SIG-M5 treated with dmso at 0.1 percent for 504 hours (cell line): ENCODE measurements around the gene SMU1.
"Not testable (repeated sequence)": the region's sequence is repeated elsewhere in the genome, so short reads cannot be mapped to it uniquely, and the experiment has no call there.

Experiments used
- DNase-seq: peaks from one replicate; lab custom pipeline; 2025; ENCODE audit not compliant: unreplicated experiment; lab: John Stamatoyannopoulos, UW

Gene SMU1

DNA sequence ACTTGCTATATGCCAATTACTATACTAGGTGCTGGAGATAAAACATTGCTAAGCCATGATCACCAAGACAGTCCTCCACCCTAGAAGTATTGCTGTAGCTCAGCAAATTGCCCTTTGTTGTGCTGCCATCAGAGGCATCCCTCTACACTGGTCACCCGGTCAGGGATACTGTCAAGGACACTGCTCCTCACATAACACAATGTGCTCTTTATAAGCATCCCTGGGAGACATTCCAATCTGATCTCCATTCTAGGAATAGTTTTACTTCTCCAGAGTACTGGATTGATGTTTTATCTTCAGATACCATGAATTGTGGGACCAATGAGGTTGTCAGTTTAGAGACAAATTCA lies 61.8 kb downstream of the SMU1 start:
- DNase-seq: no peak

GRCh38 chr9:33013962-33014664 lies 62.4 kb downstream of the SMU1 start:
- no peak for DNase-seq

DNA sequence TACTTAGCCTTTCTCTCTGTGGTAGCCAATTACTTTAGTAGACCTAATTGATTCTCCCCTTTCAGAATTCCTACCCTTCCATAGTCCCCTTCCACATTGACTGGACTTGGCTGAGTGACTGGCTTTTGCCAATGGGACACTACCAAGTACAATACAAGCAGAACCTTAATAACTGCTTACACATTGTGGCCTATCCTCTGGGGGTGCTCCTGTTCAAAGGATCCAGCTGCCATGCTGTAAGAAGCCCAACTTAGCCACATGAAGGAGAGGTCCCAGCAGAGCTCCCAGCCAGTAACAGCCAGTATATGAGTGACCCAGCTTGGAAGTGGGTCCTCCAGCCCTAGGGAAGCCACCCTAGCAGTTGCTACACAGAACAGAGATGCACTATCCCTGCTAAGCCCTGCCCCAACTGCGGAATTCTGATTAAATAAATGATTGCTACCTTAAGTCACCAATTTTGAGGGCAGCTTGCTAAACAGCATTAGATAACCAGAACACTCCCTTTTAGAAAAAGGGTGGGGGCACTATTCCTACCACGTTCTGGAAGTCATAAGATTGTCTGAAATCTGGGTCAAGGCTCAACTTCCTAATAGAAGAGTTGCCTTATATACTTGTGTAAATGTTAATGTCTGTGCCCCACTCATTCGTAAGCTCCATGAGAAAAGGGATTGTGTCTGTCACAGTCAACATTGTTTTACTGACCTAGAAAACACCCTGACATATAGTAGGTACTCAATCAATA lies 64.0 kb downstream of the SMU1 start:
- no peak for DNase-seq

DNA sequence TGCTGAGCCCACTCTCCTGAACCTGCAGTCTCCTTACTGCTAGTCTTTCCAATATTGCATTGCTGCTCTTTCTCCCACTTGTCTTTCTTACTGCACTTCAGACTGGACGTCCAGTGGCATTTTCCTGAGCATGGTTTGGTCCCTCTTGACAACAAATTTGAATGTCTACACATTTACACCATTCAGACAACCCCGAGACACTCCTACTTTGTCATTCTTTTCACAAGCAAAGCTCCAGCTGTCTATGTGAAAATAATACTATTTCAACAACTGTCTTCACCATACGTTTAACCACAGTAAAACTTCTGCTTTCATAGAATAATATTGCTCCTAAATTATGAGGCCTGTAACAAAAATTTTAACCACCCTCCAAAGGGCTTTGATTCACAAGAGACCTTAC lies 64.6 kb downstream of the SMU1 start:
- DNase-seq: peak; percentile 19

DNA sequence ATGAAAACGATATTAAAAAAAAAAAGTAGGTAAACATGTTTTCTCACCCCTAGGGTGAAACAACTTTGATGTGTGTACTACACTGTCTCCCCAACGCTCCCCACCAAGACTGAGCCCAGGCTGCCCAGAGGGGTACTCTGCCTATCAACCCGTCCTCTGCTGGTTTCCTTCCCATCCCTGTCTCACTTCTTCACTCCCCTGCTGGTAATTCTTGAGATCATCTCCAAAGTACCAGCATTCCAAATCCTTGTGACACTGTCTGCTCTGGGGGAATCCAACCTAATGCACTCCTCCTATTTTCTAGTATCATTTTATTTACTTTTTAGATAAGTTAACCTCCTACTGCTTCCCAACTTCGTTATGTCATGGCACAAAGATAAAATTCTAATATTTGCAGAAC lies 68.7 kb downstream of the SMU1 start:
- DNase-seq: no peak

- DNase-seq: not testable (repeated sequence)
Observed at GRCh38 chr9:33005335-33005734, 71.1 kb downstream of the SMU1 start.

DNA sequence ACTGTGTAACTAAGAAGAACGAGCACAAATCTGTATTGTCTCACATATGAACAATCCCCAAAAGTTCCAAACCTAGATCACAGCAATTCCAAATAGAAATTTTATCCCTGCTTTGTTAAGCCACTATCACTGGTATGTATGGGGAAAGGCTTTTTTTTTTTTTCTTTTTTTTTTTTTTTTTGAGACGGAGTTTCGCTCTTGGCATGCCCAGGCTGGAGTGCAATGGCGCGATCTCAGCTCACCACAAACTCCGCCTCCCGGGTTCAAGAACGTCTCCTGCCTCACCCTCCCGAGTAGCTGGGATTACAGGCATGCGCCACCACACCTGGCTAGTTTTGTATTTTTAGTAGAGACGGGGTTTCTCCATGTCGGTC lies 75.8 kb downstream of the SMU1 start:
- DNase-seq: not testable (repeated sequence)

DNA sequence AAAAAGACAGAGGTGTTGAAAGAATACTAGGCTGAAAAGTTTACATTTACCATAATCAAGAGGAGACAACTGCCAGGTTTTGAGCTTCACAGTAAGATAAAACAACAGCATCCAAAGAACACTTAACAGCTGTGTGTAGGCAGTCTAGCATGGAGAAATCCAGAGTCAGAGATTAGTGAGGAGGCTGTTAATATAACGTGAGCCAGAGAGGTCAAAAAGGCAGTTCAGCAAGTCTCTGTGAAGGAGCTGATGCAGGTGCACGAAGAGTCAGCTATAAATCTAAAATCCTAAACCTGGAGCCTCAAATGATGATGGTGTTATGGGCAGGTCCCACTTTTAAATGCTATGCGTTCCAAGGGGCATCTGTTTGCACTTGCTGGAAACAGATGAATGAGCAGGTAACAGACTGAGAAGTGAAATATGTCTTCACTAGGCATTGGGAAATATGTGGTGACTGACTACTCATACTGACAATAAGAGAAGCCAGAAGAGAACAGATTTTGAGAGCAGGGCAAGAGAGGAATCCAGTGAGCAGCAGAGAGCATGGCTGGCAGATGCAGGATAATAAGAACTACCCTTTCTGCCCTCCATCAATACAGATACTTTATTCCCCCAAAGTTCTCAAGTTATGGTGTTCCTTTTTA lies 83.8 kb downstream of the SMU1 start:
- DNase-seq: peak; percentile 61

GRCh38 chr9:32991897-32992594 lies 84.4 kb downstream of the SMU1 start:
- DNase-seq: no peak
